Fibroblast of villous mesenchyme (primary cell): ENCODE measurements around the gene GRAMD2A. TPM values are rescaled to one million over a fixed set of nuclear protein-coding genes. Genes with fewer than 3 reads are reported as not detected.

ENCODE experiments used
- DNase-seq: peaks from one replicate; pipeline ENCODE4 v3.0.0-alpha.2; 2010; ENCODE audit warnings: low read depth
- H3K4me3 ChIP-seq: 2 replicates; pipeline ENCODE4 v1.5.1; 2011; ENCODE audit warnings: low read depth, mild to moderate bottlenecking, low read length
- total RNA-seq: library from RNA; depleted of rRNA; stranded (reverse); fragments of >200 nt; gene quantifications from 2 replicates; pipeline ENCODE4 v1.2.3, GENCODE V29; 2012
- TF ChIP-seq, protein P1 (sequence below): IDR thresholded peaks from 2 replicates; pipeline ENCODE4 v1.5.1; 2012; ENCODE audit warnings: low read depth, mild to moderate bottlenecking, low read length; ENCODE audit not compliant: insufficient read depth

The GRAMD2A gene
- total RNA-seq, 1 donor: 0.43 TPM

DNA sequence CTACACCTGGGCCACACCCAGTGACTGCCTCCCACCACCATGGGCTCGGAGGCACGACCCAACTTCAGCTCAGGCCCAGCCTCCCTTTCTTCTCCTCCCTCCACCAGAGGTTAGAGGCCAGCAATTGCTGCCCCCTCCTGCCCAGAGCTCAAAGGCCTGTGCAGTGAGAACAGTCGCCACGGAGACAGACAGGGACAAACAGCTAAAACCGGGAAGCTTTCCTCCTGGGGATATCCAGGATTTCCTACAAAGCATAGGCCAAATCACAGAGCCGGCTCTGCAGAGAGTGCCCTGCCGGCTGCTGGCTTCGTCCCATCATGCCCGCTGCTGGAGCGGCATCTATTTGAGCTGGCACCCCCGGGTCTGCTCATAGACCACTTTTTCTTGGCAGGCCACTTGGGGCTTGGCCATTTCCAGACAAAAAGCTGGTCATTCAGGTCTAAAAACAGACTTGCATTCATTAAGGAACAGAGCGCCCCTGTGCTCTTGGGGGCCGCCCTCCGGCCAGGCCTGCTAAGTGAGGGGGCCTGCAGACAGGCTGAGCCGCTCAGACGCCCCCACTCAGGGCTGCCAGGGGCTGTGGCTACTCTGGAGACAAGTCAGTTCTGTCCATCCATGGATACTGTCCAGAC lies 17.5 kb downstream of the GRAMD2A start:
- TF ChIP-seq, protein P1, sequence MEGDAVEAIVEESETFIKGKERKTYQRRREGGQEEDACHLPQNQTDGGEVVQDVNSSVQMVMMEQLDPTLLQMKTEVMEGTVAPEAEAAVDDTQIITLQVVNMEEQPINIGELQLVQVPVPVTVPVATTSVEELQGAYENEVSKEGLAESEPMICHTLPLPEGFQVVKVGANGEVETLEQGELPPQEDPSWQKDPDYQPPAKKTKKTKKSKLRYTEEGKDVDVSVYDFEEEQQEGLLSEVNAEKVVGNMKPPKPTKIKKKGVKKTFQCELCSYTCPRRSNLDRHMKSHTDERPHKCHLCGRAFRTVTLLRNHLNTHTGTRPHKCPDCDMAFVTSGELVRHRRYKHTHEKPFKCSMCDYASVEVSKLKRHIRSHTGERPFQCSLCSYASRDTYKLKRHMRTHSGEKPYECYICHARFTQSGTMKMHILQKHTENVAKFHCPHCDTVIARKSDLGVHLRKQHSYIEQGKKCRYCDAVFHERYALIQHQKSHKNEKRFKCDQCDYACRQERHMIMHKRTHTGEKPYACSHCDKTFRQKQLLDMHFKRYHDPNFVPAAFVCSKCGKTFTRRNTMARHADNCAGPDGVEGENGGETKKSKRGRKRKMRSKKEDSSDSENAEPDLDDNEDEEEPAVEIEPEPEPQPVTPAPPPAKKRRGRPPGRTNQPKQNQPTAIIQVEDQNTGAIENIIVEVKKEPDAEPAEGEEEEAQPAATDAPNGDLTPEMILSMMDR: no peak

DNA sequence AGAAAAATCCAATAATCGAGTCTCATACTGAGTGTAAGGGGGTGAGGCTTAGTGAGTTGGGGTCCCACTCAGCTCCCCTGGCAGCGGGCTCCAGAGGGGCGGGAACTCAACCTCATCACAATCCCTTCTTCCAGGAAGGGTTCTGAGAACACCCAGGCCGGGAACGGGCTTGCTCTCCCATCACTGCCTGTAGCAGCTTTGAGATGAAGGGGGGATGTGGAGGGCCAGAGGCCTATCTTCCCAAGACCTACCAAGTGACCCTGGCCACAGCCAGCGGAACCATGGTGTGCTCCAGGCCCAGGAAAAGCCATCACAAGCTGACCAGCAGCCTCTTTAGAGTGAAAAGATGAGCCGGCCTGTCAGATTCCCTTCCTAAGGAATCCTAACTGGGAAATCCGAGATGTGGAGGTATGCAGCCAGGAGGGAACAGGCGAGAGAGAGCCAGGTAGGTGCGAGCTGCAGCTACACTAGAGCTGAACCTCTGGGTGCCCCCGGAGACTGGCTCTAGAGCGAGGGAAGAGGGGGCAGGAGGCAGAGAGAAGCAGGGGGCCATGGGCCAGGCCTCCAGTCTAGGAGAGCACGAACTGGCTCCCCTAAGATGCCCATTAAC lies 18.5 kb downstream of the GRAMD2A start:
- no peak overlapping the region for H3K4me3 ChIP-seq
- TF ChIP-seq, protein P1: no peak
- no peak for DNase-seq

More for the DNA sequence above, 17.5 kb downstream of the GRAMD2A start:
- no peak overlapping the region for H3K4me3 ChIP-seq
- no peak for DNase-seq

DNA sequence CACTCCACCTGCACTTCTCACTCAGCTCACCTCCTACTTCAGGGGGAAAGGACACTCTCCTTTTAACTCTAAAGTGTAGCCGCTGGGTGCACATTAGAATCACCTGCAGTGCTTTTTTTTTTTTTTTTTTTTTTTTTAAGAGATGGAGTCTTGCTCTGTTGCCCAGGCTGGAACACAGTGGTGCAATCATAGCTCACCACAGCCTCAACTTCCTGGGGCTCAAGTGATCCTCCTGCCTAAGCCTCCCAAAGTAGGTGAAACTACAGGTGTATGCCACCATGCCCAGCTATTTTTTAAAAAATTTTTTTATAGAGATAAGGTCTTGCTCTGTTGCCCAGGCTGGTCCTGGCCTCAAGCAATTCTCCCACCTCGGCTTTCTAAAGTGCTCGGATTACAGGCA lies 20.8 kb downstream of the GRAMD2A start:
- DNase-seq: no peak
- TF ChIP-seq, protein P1: no peak
- no peak overlapping the region for H3K4me3 ChIP-seq

DNA sequence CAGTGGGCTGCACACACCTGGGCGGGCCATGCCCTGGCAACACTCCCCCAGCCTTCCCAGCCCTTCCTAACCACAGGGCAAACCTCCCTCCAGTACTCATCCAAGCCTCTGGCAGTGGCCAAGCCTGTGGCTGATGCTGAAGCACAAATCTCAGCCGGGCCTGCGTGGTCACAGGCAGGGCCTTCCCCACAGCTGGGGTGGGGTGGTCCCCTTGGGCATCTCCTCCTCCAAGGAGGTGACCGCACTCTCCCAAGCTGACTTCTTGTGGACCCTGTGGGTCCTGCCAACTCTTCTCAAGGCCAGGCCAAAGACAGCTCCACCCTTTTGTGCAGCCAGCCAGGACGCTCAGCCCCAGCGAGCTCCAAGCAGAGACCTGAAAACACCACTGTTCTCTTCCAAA lies 21.4 kb downstream of the GRAMD2A start:
- DNase-seq: no peak
- H3K4me3 ChIP-seq: no peak overlapping the region
- TF ChIP-seq, protein P1: no peak

DNA sequence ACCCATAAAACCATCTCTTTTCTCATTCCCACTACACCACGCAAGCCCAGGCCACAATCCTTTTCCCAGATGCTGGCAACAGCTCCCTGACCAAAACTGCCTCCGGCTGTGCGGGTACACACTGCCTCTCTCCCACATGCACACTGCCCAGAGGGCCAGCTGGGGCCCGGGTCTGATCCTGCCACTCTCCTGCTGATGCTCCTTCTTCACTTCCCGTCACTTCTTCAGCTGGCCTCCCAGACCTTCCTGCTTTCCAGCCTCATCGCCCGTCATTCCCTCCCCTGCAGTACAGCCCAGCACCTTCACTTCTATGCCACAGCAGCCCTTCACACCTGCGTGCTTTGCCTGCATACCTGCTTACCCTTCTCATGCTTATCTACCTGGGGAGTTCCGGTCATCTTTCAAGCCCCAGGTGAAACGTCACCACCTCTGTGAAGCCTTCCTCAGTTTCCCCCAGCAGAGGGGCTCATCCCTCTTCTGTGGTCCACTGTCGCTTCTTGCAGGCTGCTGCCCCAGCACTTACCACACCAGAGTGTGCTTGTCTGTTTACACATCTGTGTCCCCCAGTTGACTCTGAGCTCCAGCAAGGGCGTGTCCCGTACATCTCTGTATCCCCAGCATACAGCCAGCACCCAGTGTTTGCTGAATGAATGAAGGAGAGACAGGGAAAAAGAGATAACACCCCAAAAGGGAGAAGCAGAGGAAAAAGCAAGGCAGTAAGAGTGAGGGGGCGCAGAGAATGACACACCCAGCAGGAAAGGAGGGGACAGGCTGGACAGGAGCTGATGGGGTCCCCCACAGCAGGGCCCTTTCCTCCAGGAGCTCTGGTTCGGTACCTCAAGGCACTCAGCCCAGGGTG lies 22.2 kb downstream of the GRAMD2A start:
- no peak overlapping the region for H3K4me3 ChIP-seq
- TF ChIP-seq, protein P1: no peak
- DNase-seq: no peak

DNA sequence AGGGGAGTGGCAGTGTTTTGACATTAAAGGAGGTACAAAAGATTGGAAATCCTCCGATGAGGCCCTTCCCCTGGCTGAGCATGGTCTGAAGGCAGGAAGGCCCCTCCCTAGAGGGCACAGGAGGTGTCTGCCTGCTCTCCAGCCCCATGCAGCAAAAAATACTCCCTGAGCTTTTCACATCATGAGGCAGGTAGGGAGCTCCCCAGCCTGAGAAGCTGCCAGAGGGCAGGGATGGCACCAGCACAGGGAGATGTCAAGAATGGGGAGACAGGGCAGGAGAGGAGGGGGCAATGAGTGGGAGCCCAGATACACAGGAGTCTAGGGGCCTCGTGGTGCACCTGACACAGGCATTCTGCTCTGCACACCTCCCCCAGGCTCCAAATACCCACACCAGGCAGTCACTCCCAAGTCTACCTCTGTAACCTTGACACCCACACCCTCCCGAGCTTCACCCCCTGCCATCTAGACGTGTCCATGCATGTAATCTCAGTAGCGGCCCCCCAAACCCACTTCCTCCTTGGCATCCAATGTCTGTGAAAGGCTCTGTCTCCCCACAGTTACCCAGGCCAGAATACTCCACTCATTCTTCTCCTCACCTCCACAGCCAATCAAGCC lies 22.9 kb downstream of the GRAMD2A start:
- no peak for DNase-seq
- TF ChIP-seq, protein P1: no peak
- H3K4me3 ChIP-seq: no peak overlapping the region
